ENCODE results near the gene PDXP.
"Not testable (repeated sequence)": the region's sequence is repeated elsewhere in the genome, so short reads cannot be mapped to it uniquely, and the experiment has no call there.

Gene PDXP

GRCh38 chr22:37650463-37651136 lies 7.9 kb upstream of the PDXP start:
- DNase-seq = no peak

- DNase-seq = no peak
Observed at GRCh38 chr22:37654563-37655251, 3.8 kb upstream of the PDXP start.

GRCh38 chr22:37655252-37655563 lies 3.3 kb upstream of the PDXP start:
- DNase-seq = no peak

- DNase-seq = not testable (repeated sequence)
Observed at GRCh38 chr22:37656583-37656982, 1.9 kb upstream of the PDXP start.

- no peak for DNase-seq
Observed at GRCh38 chr22:37657590-37658132, 862 bp upstream of the PDXP start.

GRCh38 chr22:37659066-37659896 lies 758 bp downstream of the PDXP start:
- DNase-seq = peak; percentile 9

- no peak for DNase-seq
Observed at GRCh38 chr22:37659897-37660708, 1.6 kb downstream of the PDXP start.

- no peak for DNase-seq
Observed at GRCh38 chr22:37660709-37661045, 2.2 kb downstream of the PDXP start.

- DNase-seq = peak; percentile 43
Observed at GRCh38 chr22:37661160-37661924, 2.8 kb downstream of the PDXP start.

GRCh38 chr22:37662039-37662438 lies 3.5 kb downstream of the PDXP start:
- DNase-seq = no peak

GRCh38 chr22:37663521-37664140 lies 5.1 kb downstream of the PDXP start:
- no peak for DNase-seq

- no peak for DNase-seq
Observed at GRCh38 chr22:37664249-37665101, 6.0 kb downstream of the PDXP start.

GRCh38 chr22:37665487-37665886 lies 7.0 kb downstream of the PDXP start:
- DNase-seq = no peak

GRCh38 chr22:37669586-37669985 lies 11.1 kb downstream of the PDXP start:
- DNase-seq = no peak

- no peak for DNase-seq
Observed at GRCh38 chr22:37672206-37672919, 13.8 kb downstream of the PDXP start.

GRCh38 chr22:37672920-37673455 lies 14.5 kb downstream of the PDXP start:
- no peak for DNase-seq

- no peak for DNase-seq
Observed at GRCh38 chr22:37674248-37674647, 15.7 kb downstream of the PDXP start.

GRCh38 chr22:37674951-37675929 lies 16.7 kb downstream of the PDXP start, which contains the start of gene LGALS1:
TSS of gene LGALS1 (plus strand) at chr22:37675636. CDS start at chr22:37675703, 67 bp downstream.
- peak; percentile 26 for DNase-seq
